Stimulated activated CD8-positive, alpha-beta memory T cell treated with anti-CD3 and anti-CD28 coated beads, Interleukin-4, amount 100 ng/mL, for 4 hours (primary cell): ENCODE data around the gene KCNMB3.
"Not testable (repeated sequence)": the region's sequence is repeated elsewhere in the genome, so short reads cannot be mapped to it uniquely, and the experiment has no call there.

ENCODE experiments used
- DNase-seq, 2 donors: peaks; one replicate each; pipeline ENCODE4 v3.0.0-alpha.2; 2020; ENCODE audit warnings: low read depth in 2 of 2, low spot score in 1 of 2

Gene KCNMB3

GRCh38 chr3:179250803-179251476 lies at the start of gene KCNMB3:
Gene KCNMB3 (minus strand): TSS chr3:179251114. CDS start chr3:179250990, 124 bp downstream.
- no peak for DNase-seq

GRCh38 chr3:179299999-179300613 lies 49.2 kb upstream of the KCNMB3 start:
- no peak for DNase-seq

- no peak for DNase-seq
These were observed 48.4 kb upstream of the KCNMB3 start for GRCh38 chr3:179299316-179299715.

GRCh38 chr3:179297971-179298725 lies 47.2 kb upstream of the KCNMB3 start:
- DNase-seq: no peak

GRCh38 chr3:179292450-179292849 lies 41.5 kb upstream of the KCNMB3 start:
- DNase-seq: no peak

GRCh38 chr3:179289295-179289694 lies 38.4 kb upstream of the KCNMB3 start:
- DNase-seq: no peak

- DNase-seq: no peak
These were observed 37.9 kb upstream of the KCNMB3 start for GRCh38 chr3:179288845-179289244.

GRCh38 chr3:179286331-179286730 lies 35.4 kb upstream of the KCNMB3 start:
- DNase-seq: no peak

- DNase-seq: no peak
These were observed 30.9 kb upstream of the KCNMB3 start for GRCh38 chr3:179281825-179282224.

GRCh38 chr3:179279837-179280236 lies 28.9 kb upstream of the KCNMB3 start:
- DNase-seq: no peak

- no peak for DNase-seq
These were observed 28.2 kb upstream of the KCNMB3 start for GRCh38 chr3:179278932-179279693.

GRCh38 chr3:179278151-179278550 lies 27.2 kb upstream of the KCNMB3 start:
- no peak for DNase-seq

- no peak for DNase-seq
These were observed 25.8 kb upstream of the KCNMB3 start for GRCh38 chr3:179276743-179277142.

- DNase-seq: no peak
These were observed 25.1 kb upstream of the KCNMB3 start for GRCh38 chr3:179276001-179276400.

GRCh38 chr3:179274434-179274833 lies 23.5 kb upstream of the KCNMB3 start:
- DNase-seq: not testable (repeated sequence)

GRCh38 chr3:179272385-179272784 lies 21.5 kb upstream of the KCNMB3 start:
- DNase-seq: no peak

GRCh38 chr3:179269152-179269707 lies 18.3 kb upstream of the KCNMB3 start:
- no peak for DNase-seq

- no peak for DNase-seq
These were observed 17.6 kb upstream of the KCNMB3 start for GRCh38 chr3:179268400-179269051.

GRCh38 chr3:179266701-179267211 lies 15.8 kb upstream of the KCNMB3 start:
- no peak for DNase-seq

GRCh38 chr3:179265875-179266274 lies 15.0 kb upstream of the KCNMB3 start:
- no peak for DNase-seq
